SK-N-SH treated with all-trans-retinoic acid at 6 μM for 48 hours (cell line): Measurements from ENCODE around the gene CSNK2A1.
"Not testable (repeated sequence)": the region's sequence is repeated elsewhere in the genome, so short reads cannot be mapped to it uniquely, and the experiment has no call there.

Source experiments
- ATAC-seq: fragments of 200-7000 bp; cut with Tn5 transposase; 3 replicates; pipeline ENCODE4 v1.9.1; 2020; ENCODE audit warnings: mild to moderate bottlenecking, moderate library complexity
- ARNTL ChIP-seq: fragments of 450-650 bp; formaldehyde crosslinking; IDR thresholded peaks from 2 replicates; pipeline ENCODE4 v1.5.0; 2020; ENCODE audit warnings: low read depth, mild to moderate bottlenecking, moderate library complexity, borderline replicate concordance
- CSDC2 ChIP-seq: fragments of 250-450 bp; sonication (Bioruptor Pico); IDR thresholded peaks from 2 replicates; pipeline ENCODE4 v1.5.0; 2020; ENCODE audit warnings: mild to moderate bottlenecking, moderate library complexity
- CSRNP3 ChIP-seq: fragments of 250-450 bp; sonication (Bioruptor Pico); IDR thresholded peaks from 2 replicates; pipeline ENCODE4 v1.5.1; 2021; ENCODE audit warnings: mild to moderate bottlenecking, moderate library complexity
- ESRRG ChIP-seq: fragments of 250-450 bp; sonication (Bioruptor Pico); IDR thresholded peaks from 2 replicates; pipeline ENCODE4 v1.6.1; 2021; ENCODE audit warnings: mild to moderate bottlenecking
- ISL1 ChIP-seq: fragments of 250-450 bp; sonication (Bioruptor Pico); IDR thresholded peaks from 2 replicates; pipeline ENCODE4 v2.1.2; 2022; ENCODE audit warnings: mild to moderate bottlenecking, moderate library complexity
- OSR1 ChIP-seq: fragments of 250-450 bp; sonication (Bioruptor Pico); IDR thresholded peaks from 2 replicates; pipeline ENCODE4 v1.8.0; 2022; ENCODE audit warnings: moderate library complexity, mild to moderate bottlenecking, inconsistent platforms
- PATZ1 ChIP-seq: fragments of 250-450 bp; sonication (Bioruptor Pico); IDR thresholded peaks from 2 replicates; pipeline ENCODE4 v1.8.0; 2020; ENCODE audit warnings: mild to moderate bottlenecking, moderate library complexity, borderline replicate concordance
- POU6F1 ChIP-seq: fragments of 250-450 bp; sonication (Bioruptor Pico); IDR thresholded peaks from 2 replicates; pipeline ENCODE4 v1.8.0; 2021; ENCODE audit warnings: low read depth, mild to moderate bottlenecking, moderate library complexity, borderline replicate concordance
- PPARA ChIP-seq: fragments of 250-450 bp; sonication (Bioruptor Pico); IDR thresholded peaks from 2 replicates; pipeline ENCODE4 v1.5.0; 2020; ENCODE audit warnings: mild to moderate bottlenecking, borderline replicate concordance
- RARB ChIP-seq: fragments of 250-450 bp; sonication (Bioruptor Pico); IDR thresholded peaks from 2 replicates; pipeline ENCODE4 v1.8.0; 2021; ENCODE audit warnings: mild to moderate bottlenecking, moderate library complexity
- SNAI2 ChIP-seq: fragments of 250-450 bp; sonication (Bioruptor Pico); IDR thresholded peaks from 2 replicates; pipeline ENCODE4 v1.5.0; 2020; ENCODE audit warnings: mild to moderate bottlenecking, moderate library complexity
- TCF4 ChIP-seq: fragments of 250-450 bp; sonication (Bioruptor Pico); IDR thresholded peaks from 2 replicates; pipeline ENCODE4 v1.8.0; 2021; ENCODE audit warnings: mild to moderate bottlenecking, moderate library complexity, borderline replicate concordance
- TOX ChIP-seq: fragments of 250-450 bp; sonication (Bioruptor Pico); IDR thresholded peaks from 2 replicates; pipeline ENCODE4 v1.8.0; 2021; ENCODE audit warnings: mild to moderate bottlenecking, moderate library complexity, borderline replicate concordance
- ZC3H10 ChIP-seq: fragments of 250-450 bp; sonication (Bioruptor Pico); IDR thresholded peaks from 2 replicates; pipeline ENCODE4 v1.5.1; 2021; ENCODE audit warnings: mild to moderate bottlenecking, moderate library complexity
- ZFP3 ChIP-seq: fragments of 250-450 bp; sonication (Bioruptor Pico); IDR thresholded peaks from 2 replicates; pipeline ENCODE4 v1.5.0; 2020; ENCODE audit warnings: mild to moderate bottlenecking, moderate library complexity
- ZFP30 ChIP-seq: fragments of 450-650 bp; formaldehyde crosslinking; IDR thresholded peaks from 2 replicates; pipeline ENCODE4 v1.5.0; 2022; ENCODE audit warnings: mild to moderate bottlenecking, moderate library complexity
- ZNF565 ChIP-seq: fragments of 450-650 bp; formaldehyde crosslinking; conservative IDR thresholded peaks from 2 replicates; pipeline ENCODE4 v1.5.0; 2020; ENCODE audit warnings: low read depth, mild to moderate bottlenecking, moderate library complexity
- ZNF70 ChIP-seq: fragments of 450-650 bp; formaldehyde crosslinking; IDR thresholded peaks from 2 replicates; pipeline ENCODE4 v1.5.0; 2020; ENCODE audit warnings: mild to moderate bottlenecking, moderate library complexity
- ZNF8 ChIP-seq: fragments of 450-650 bp; formaldehyde crosslinking; IDR thresholded peaks from 2 replicates; pipeline ENCODE4 v1.5.0; 2020; ENCODE audit warnings: mild to moderate bottlenecking, moderate library complexity

CSNK2A1 gene

GRCh38 chr20:478949-479429 lies 64.6 kb downstream of the CSNK2A1 start:
- no peak for TF ChIP-seq CSRNP3 (CRISPR knock-in tag)
- TF ChIP-seq SNAI2 (CRISPR knock-in tag) = no peak
- TF ChIP-seq ZNF565 (CRISPR knock-in tag) = no peak
- TF ChIP-seq ZNF70 = no peak
- TF ChIP-seq ZNF8 (CRISPR knock-in tag) = no peak
- TF ChIP-seq POU6F1 (CRISPR knock-in tag) = no peak
- no peak for TF ChIP-seq ZFP30 (CRISPR knock-in tag)
- TF ChIP-seq ARNTL (CRISPR knock-in tag) = no peak
- TF ChIP-seq ESRRG (CRISPR knock-in tag) = no peak
- no peak for TF ChIP-seq ISL1 (CRISPR knock-in tag)
- TF ChIP-seq ZFP3 (CRISPR knock-in tag) = no peak
- TF ChIP-seq OSR1 (CRISPR knock-in tag) = no peak
- no peak for TF ChIP-seq CSDC2 (CRISPR knock-in tag)
- no peak for TF ChIP-seq RARB (CRISPR knock-in tag)
- peak; percentile 86 for ATAC-seq

- TF ChIP-seq ESRRG (CRISPR knock-in tag) = no peak
- TF ChIP-seq RARB (CRISPR knock-in tag) = no peak
- TF ChIP-seq ARNTL (CRISPR knock-in tag) = no peak
- no peak for TF ChIP-seq TOX
- no peak for TF ChIP-seq PPARA (CRISPR knock-in tag)
- TF ChIP-seq POU6F1 (CRISPR knock-in tag) = no peak
- no peak for TF ChIP-seq TCF4 (CRISPR knock-in tag)
- no peak for TF ChIP-seq OSR1 (CRISPR knock-in tag)
- TF ChIP-seq ZNF565 (CRISPR knock-in tag) = no peak
- no peak for ATAC-seq
Measured at GRCh38 chr20:478010-478948, 65.3 kb downstream of the CSNK2A1 start.

GRCh38 chr20:476561-477249 lies 66.9 kb downstream of the CSNK2A1 start:
- not testable (repeated sequence) for ATAC-seq

- ATAC-seq = no peak
- TF ChIP-seq ZNF565 (CRISPR knock-in tag) (no peak), ZC3H10 (no peak), CSDC2 (CRISPR knock-in tag) (no peak)
- TF ChIP-seq, all 23 proteins: peak for 0
Measured at GRCh38 chr20:475463-476357, 67.9 kb downstream of the CSNK2A1 start.

- ATAC-seq = no peak
- TF ChIP-seq ZFP3 (CRISPR knock-in tag) (no peak), ZNF70 (no peak), ZNF565 (CRISPR knock-in tag) (no peak), PATZ1 (CRISPR knock-in tag) (no peak), ISL1 (CRISPR knock-in tag) (no peak), POU6F1 (CRISPR knock-in tag) (no peak), PPARA (CRISPR knock-in tag) (no peak)
Measured at GRCh38 chr20:474581-474980, 69.0 kb downstream of the CSNK2A1 start.
